HL-60 (cell line): ENCODE data around the gene L3MBTL4.

Experiments
- GABPA ChIP-seq: IDR thresholded peaks from 2 replicates; pipeline ENCODE4 v1.6.1; 2012; ENCODE audit warnings: low read depth
- POLR2AphosphoS5 ChIP-seq: IDR thresholded peaks from 2 replicates; pipeline ENCODE4 v1.6.1; 2012; ENCODE audit warnings: low read depth
- TF ChIP-seq, protein P1 (sequence below): IDR thresholded peaks from one replicate; pipeline ENCODE4 v1.5.1; 2011; ENCODE audit warnings: low read length, control low read depth, inconsistent platforms; ENCODE audit not compliant: insufficient read depth
- TF ChIP-seq, protein P2 (sequence below): IDR thresholded peaks from 2 replicates; pipeline ENCODE4 v1.6.1; 2012; ENCODE audit warnings: low read depth; ENCODE audit not compliant: insufficient replicate concordance

DNA sequence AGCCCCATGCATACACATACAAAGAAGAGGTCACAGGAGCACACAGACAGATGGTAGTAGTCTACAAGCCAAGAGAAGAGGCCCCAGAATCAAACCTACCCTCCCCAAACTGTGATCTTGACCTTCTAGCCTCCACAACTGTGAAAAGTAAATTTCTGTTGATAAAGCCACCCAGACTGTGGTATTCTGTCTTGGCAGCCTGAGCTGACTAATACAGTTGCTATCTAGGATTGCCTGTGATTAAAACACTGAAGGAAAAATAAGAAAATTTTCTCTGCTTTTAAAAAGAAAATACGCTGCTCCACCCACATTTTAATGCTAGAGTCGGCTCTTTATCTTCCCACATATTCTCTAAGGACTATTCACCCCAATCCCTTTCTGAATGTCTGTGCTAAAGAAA is 375.7 kb downstream of the L3MBTL4 start:
- no peak for TF ChIP-seq POLR2AphosphoS5
- TF ChIP-seq, protein P1, sequence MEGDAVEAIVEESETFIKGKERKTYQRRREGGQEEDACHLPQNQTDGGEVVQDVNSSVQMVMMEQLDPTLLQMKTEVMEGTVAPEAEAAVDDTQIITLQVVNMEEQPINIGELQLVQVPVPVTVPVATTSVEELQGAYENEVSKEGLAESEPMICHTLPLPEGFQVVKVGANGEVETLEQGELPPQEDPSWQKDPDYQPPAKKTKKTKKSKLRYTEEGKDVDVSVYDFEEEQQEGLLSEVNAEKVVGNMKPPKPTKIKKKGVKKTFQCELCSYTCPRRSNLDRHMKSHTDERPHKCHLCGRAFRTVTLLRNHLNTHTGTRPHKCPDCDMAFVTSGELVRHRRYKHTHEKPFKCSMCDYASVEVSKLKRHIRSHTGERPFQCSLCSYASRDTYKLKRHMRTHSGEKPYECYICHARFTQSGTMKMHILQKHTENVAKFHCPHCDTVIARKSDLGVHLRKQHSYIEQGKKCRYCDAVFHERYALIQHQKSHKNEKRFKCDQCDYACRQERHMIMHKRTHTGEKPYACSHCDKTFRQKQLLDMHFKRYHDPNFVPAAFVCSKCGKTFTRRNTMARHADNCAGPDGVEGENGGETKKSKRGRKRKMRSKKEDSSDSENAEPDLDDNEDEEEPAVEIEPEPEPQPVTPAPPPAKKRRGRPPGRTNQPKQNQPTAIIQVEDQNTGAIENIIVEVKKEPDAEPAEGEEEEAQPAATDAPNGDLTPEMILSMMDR, result no peak
- TF ChIP-seq GABPA, result no peak
- TF ChIP-seq, protein P2, sequence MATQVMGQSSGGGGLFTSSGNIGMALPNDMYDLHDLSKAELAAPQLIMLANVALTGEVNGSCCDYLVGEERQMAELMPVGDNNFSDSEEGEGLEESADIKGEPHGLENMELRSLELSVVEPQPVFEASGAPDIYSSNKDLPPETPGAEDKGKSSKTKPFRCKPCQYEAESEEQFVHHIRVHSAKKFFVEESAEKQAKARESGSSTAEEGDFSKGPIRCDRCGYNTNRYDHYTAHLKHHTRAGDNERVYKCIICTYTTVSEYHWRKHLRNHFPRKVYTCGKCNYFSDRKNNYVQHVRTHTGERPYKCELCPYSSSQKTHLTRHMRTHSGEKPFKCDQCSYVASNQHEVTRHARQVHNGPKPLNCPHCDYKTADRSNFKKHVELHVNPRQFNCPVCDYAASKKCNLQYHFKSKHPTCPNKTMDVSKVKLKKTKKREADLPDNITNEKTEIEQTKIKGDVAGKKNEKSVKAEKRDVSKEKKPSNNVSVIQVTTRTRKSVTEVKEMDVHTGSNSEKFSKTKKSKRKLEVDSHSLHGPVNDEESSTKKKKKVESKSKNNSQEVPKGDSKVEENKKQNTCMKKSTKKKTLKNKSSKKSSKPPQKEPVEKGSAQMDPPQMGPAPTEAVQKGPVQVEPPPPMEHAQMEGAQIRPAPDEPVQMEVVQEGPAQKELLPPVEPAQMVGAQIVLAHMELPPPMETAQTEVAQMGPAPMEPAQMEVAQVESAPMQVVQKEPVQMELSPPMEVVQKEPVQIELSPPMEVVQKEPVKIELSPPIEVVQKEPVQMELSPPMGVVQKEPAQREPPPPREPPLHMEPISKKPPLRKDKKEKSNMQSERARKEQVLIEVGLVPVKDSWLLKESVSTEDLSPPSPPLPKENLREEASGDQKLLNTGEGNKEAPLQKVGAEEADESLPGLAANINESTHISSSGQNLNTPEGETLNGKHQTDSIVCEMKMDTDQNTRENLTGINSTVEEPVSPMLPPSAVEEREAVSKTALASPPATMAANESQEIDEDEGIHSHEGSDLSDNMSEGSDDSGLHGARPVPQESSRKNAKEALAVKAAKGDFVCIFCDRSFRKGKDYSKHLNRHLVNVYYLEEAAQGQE, result no peak
